ENCODE data around the gene COL4A1. TPM values are rescaled to one million over a fixed set of nuclear protein-coding genes. Genes with fewer than 3 reads are reported as not detected.

COL4A1 gene
- total and polyA plus RNA-seq, 12 donors = 83.3 to 342 (median 147) TPM

GRCh38 chr13:110244976-110245375, 62.0 kb downstream of the COL4A1 start:
- 82 to 83% methylated on average over 9 of the region's 9 CpGs for WGBS, 2 donors
- peaks cover 31 to 99% (median 89%) of the 10 kb centered on the region in 9 donors for H3K4me1 ChIP-seq
- H3K36me3 ChIP-seq = peaks cover 0 to 38% (median 0%) of the 10 kb centered on the region in 9 donors
- TF ChIP-seq CTCF (IDR thresholded peaks at IDR 0.05) = no peak
- ATAC-seq = no peak
- no peak for DNase-seq
- peak overlapping the region; percentile 9 to 89 (median 58) for H3K27ac ChIP-seq
- intact Hi-C loops (cut with DNase I) = loop anchor here in 3 of 10 donors (5.0 to 10.0 kb wide), 3 partner anchors 60 to 167 kb away; partner anchors contain the start of genes COL4A1 (in 2 of the 3) and COL4A2 (in 2 of the 3)
- no peaks in the 10 kb centered on the region for H3K9me3 ChIP-seq
- no peak overlapping the region for H3K4me3 ChIP-seq
- H3K27me3 ChIP-seq = no peaks in the 10 kb centered on the region

GRCh38 chr13:110244071-110244830, 62.7 kb downstream of the COL4A1 start:
- Histone ChIP-seq H3K4me1 (peaks cover 31 to 99% (median 89%) of the 10 kb centered on the region in 9 donors), H3K36me3 (peaks cover 0 to 39% (median 0%) of the 10 kb centered on the region in 9 donors), H3K9me3 (no peaks in the 10 kb centered on the region), H3K27ac (peak overlapping the region; percentile 9 to 89 (median 71)), H3K4me3 (no peak overlapping the region), H3K27me3 (no peaks in the 10 kb centered on the region)
- no peak for TF ChIP-seq CTCF (IDR thresholded peaks at IDR 0.05)
- ATAC-seq = peak in 7 of 8 donors; percentile 11 to 52 (median 36)
- DNase-seq = peak in 1 of 2 donors; percentile 59
- intact Hi-C loops (cut with DNase I) = loop anchor here in 2 of 10 donors (5.0 to 10.0 kb wide), 2 partner anchors 61 to 63 kb away; partner anchors contain the start of genes COL4A1 (in 2 of the 2) and COL4A2 (in 2 of the 2)
- WGBS, 2 donors = 46 to 51% methylated on average over 7 of the region's 7 CpGs

GRCh38 chr13:110242615-110243014, 64.3 kb downstream of the COL4A1 start:
- Histone ChIP-seq H3K4me3 (peak overlapping the region in 6 of 10 donors; percentile 2 to 27 (median 14)), H3K27me3 (no peaks in the 10 kb centered on the region), H3K36me3 (peaks cover 0 to 30% (median 0%) of the 10 kb centered on the region in 9 donors), H3K9me3 (no peaks in the 10 kb centered on the region), H3K4me1 (peaks cover 39 to 99% (median 95%) of the 10 kb centered on the region in 9 donors), H3K27ac (peak overlapping the region; percentile 29 to 89 (median 71))
- no peak for TF ChIP-seq CTCF (IDR thresholded peaks at IDR 0.05)
- WGBS, 2 donors = 38 to 52% methylated on average over 4 of the region's 4 CpGs
- no peak for DNase-seq
- intact Hi-C loops (cut with DNase I) = loop anchor here in 2 of 10 donors (5.0 to 10.0 kb wide), 2 partner anchors 62 to 65 kb away; partner anchors contain the start of genes COL4A1 (in 2 of the 2) and COL4A2 (in 2 of the 2)
- peak in 6 of 8 donors; percentile 26 to 67 (median 38) for ATAC-seq

- Histone ChIP-seq H3K9me3 (no peaks in the 10 kb centered on the region), H3K36me3 (peaks cover 0 to 36% (median 0%) of the 10 kb centered on the region in 9 donors), H3K27ac (peak overlapping the region in 8 of 10 donors; percentile 2 to 89 (median 74)), H3K27me3 (no peaks in the 10 kb centered on the region), H3K4me1 (peaks cover 41 to 100% (median 97%) of the 10 kb centered on the region in 9 donors), H3K4me3 (peak overlapping the region in 1 of 10 donors; percentile 27)
- WGBS, 2 donors = 80 to 84% methylated on average over 7 of the region's 7 CpGs
- intact Hi-C loops (cut with DNase I) = loop anchor here in 2 of 10 donors (5.0 to 10.0 kb wide), 2 partner anchors 64 to 66 kb away; partner anchors contain the start of genes COL4A1 (in 2 of the 2) and COL4A2 (in 2 of the 2)
- DNase-seq (no peak), ATAC-seq (no peak)
- TF ChIP-seq CTCF (IDR thresholded peaks at IDR 0.05) = no peak
Measured at GRCh38 chr13:110240943-110241342, 66.0 kb downstream of the COL4A1 start.
